MV-4-11 (cell line): ENCODE data around the gene MYO7B.

Experiments used
- DNase-seq: peaks from one replicate; lab custom pipeline; 2025; lab: John Stamatoyannopoulos, UW

The MYO7B gene

DNA sequence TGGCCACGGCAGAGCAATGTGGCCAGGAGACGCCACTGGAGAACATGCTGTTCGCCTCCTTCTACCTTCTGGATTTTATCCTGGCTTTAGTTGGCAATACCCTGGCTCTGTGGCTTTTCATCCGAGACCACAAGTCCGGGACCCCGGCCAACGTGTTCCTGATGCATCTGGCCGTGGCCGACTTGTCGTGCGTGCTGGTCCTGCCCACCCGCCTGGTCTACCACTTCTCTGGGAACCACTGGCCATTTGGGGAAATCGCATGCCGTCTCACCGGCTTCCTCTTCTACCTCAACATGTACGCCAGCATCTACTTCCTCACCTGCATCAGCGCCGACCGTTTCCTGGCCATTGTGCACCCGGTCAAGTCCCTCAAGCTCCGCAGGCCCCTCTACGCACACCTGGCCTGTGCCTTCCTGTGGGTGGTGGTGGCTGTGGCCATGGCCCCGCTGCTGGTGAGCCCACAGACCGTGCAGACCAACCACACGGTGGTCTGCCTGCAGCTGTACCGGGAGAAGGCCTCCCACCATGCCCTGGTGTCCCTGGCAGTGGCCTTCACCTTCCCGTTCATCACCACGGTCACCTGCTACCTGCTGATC is 115.4 kb downstream of the MYO7B start:
- DNase-seq = no peak

- DNase-seq = no peak
Observed at GRCh38 chr2:127651381-127651809, 115.9 kb downstream of the MYO7B start.

GRCh38 chr2:127651971-127652550 is 116.6 kb downstream of the MYO7B start:
- DNase-seq = no peak

DNA sequence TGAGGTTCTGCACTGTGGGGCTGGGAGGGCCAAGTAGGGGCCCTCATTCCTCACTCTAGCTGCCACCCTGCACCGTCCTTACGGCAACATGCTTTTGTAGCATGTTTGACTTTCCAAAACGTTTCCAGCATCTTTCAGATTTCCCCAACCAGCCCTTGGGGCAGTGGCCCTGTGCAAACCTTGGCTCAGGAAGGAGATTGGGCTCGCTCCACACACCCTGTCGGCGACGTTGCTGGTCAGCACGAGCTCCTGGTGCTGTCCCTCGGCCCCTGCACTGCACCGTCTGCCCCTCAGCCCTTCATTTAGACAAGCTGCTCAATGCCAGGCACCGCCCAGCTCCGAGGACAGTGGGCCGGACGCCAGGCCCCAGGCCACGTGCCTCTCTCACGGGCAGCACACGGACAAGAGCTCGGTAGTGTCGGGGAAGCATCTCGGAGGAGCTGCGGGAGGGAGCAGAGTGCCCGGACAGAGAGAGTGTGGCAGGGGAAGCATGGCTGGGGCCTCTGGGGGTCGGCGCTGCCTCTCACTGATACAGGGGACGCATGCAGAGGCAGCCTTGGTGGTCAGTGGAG is 117.4 kb downstream of the MYO7B start:
- no peak for DNase-seq

GRCh38 chr2:127653421-127654083 is 118.1 kb downstream of the MYO7B start:
- DNase-seq = no peak

GRCh38 chr2:127654084-127654837 is 118.8 kb downstream of the MYO7B start:
- no peak for DNase-seq

DNA sequence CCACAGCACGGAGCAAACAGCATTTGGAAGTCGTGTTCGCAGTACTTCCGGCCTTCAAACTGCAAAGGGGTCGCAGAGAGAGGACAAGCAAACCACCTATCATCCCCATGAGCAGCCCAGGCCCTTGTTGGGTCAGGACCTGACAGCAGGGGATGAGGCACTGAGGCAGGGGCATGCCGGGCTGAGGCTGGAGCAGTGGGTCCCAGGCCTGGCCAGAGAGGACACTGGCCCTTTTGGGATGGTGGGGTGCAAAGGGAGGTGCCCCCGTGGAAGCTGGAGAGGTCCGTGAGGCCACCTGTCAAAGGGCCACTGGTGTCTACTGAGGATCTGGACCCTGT is 119.3 kb downstream of the MYO7B start:
- no peak for DNase-seq

- no peak for DNase-seq
Observed at GRCh38 chr2:127655209-127656073, 120.0 kb downstream of the MYO7B start.

DNA sequence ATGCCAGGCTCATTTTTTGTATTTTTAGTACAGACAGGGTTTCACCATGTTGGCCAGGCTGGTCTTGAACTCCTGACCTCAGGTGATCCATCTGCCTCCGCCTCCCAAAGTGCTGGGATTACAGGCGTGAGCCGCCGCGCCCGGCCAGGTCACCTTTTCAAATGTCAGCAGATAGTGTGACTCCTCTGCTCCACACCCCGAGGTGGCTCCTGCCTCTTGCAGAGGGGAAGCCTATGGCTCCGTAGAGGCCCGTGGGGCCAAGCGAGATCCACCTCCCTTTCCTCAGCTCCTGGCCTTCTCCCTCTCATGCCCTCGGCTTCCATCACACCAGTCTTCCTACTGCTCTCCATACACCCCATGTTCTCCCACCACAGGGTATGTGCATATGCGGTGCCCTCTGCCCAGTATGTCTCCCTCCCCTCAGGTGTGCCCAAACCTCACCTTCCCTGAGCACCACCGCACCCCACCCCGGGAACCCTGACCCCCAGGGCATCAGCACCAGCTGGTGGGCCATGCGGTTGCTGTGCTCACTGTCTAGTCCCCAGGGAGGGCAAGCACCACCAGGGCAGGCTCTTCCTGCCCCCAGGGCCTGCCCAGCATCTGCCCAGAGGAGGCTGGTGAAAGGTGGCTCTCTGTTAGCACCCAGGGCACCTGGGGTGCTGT is 121.2 kb downstream of the MYO7B start:
- no peak for DNase-seq

DNA sequence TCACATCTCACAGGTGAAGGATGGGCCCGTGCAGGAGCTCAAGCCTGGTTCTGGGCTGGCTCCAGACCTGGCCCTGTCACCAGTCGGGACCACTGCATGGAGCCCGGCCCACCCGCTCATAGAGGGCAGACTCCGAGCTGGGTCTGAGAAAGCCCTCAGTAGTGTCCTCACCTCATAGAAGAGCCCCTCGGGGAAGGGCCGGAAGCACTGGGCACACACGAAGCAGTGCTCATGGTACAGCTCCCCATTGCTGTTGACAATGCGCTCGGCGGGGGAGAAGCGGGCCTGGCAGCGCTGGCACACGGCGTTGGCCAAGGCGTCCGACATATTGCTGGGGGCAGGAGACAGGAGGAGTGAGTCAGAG is 121.7 kb downstream of the MYO7B start:
- no peak for DNase-seq

GRCh38 chr2:127658146-127658545 is 122.7 kb downstream of the MYO7B start:
- DNase-seq = no peak

- DNase-seq = no peak
Observed at GRCh38 chr2:127658641-127659407, 123.3 kb downstream of the MYO7B start.

- DNase-seq = peak; percentile 72
Observed at GRCh38 chr2:127659408-127660290, 124.2 kb downstream of the MYO7B start.

DNA sequence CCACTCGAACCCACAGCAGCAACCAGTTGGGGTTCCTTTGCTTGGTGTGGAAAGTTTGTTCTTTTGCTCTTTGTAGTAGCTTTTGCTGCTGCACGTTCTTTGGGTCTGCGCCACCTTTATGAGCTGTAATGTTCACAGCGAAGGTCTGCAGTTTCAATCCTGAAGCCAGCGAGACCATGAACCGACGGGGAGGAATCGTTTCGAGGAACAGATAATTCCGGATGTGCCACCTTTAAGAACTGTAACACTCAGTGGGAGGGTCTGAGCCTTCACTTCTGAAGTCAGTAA is 124.8 kb downstream of the MYO7B start:
- DNase-seq = no peak

- no peak for DNase-seq
Observed at GRCh38 chr2:127661072-127661649, 125.7 kb downstream of the MYO7B start.

- DNase-seq = no peak
Observed at GRCh38 chr2:127661949-127662510, 126.5 kb downstream of the MYO7B start.

GRCh38 chr2:127662937-127663565 is 127.6 kb downstream of the MYO7B start:
- no peak for DNase-seq

GRCh38 chr2:127663566-127664064 is 128.1 kb downstream of the MYO7B start:
- DNase-seq = no peak
